Hepatocyte (in vitro differentiated cells): Measurements from ENCODE around the gene LARP4. TPM values are rescaled to one million over a fixed set of nuclear protein-coding genes. Genes with fewer than 3 reads are reported as not detected.
"Not testable (repeated sequence)": the region's sequence is repeated elsewhere in the genome, so short reads cannot be mapped to it uniquely, and the experiment has no call there.

Experiments
- DNase-seq: peaks from one replicate; pipeline ENCODE4 v3.0.0-alpha.2; 2016; ENCODE audit warnings: low spot score
- H2AFZ ChIP-seq: fragments of 200-600 bp; sonication (generic); 2 replicates; pipeline ENCODE4 v1.6.0; 2016; ENCODE audit warnings: antibody characterized with exemption, mild to moderate bottlenecking
- H3K27ac ChIP-seq: fragments of 200-600 bp; sonication (generic); 2 replicates; pipeline ENCODE4 v1.5.1; 2016; ENCODE audit warnings: mild to moderate bottlenecking
- H3K27me3 ChIP-seq: fragments of 200-600 bp; sonication (generic); 2 replicates; pipeline ENCODE4 v1.6.1; 2016
- H3K36me3 ChIP-seq: fragments of 200-600 bp; sonication (generic); replicated peaks from 2 replicates; pipeline ENCODE4 v1.5.1; 2016; ENCODE audit warnings: low read depth; ENCODE audit not compliant: insufficient read depth
- H3K4me1 ChIP-seq: fragments of 200-600 bp; sonication (generic); 2 replicates; pipeline ENCODE4 v1.5.1; 2016; ENCODE audit warnings: mild to moderate bottlenecking, moderate library complexity; ENCODE audit not compliant: insufficient read depth
- H3K4me2 ChIP-seq: fragments of 200-600 bp; sonication (generic); 2 replicates; pipeline ENCODE4 v1.6.0; 2016
- H3K4me3 ChIP-seq: fragments of 200-600 bp; sonication (generic); 2 replicates; pipeline ENCODE4 v1.5.1; 2016; ENCODE audit warnings: mild to moderate bottlenecking
- H3K79me2 ChIP-seq: fragments of 200-600 bp; sonication (generic); 2 replicates; pipeline ENCODE4 v1.6.0; 2017; ENCODE audit warnings: mild to moderate bottlenecking
- H3K9me2 ChIP-seq: fragments of 200-600 bp; sonication (generic); replicated peaks from 2 replicates; pipeline ENCODE4 v1.6.0; 2017; ENCODE audit warnings: mild to moderate bottlenecking; ENCODE audit not compliant: insufficient read depth
- H3K9me3 ChIP-seq: fragments of 200-600 bp; sonication (generic); 2 replicates; pipeline ENCODE4 v1.5.1; 2016; ENCODE audit warnings: low read depth, mild to moderate bottlenecking
- H4K20me1 ChIP-seq: fragments of 200-600 bp; sonication (generic); 2 replicates; pipeline ENCODE4 v1.6.0; 2016; ENCODE audit warnings: mild to moderate bottlenecking; ENCODE audit not compliant: insufficient read depth, poor library complexity, severe bottlenecking
- EZH2 ChIP-seq: fragments of 200-600 bp; sonication (generic); IDR thresholded peaks from 2 replicates; pipeline ENCODE4 v1.6.1; 2016; ENCODE audit warnings: antibody characterized with exemption, mild to moderate bottlenecking, borderline replicate concordance
- EZH2phosphoT487 ChIP-seq: fragments of 200-600 bp; sonication (generic); IDR thresholded peaks from one replicate; pipeline ENCODE4 v1.6.1; 2018; ENCODE audit warnings: antibody characterized with exemption, mild to moderate bottlenecking, low read depth, moderate library complexity; ENCODE audit not compliant: unreplicated experiment, severe bottlenecking
- WGBS: methylation state at CpG from one replicate; pipeline ENCODE4 v1.1.6; 2016; ENCODE audit warnings: low lambda C conversion rate; ENCODE audit errors: missing lambda C conversion rate; 5-methylcytosine and 5-hydroxymethylcytosine counted together
- polyA plus RNA-seq: library from polyadenylated mRNA; unstranded; fragments of >200 nt; fragmentation: Nextera tagmentation; extraction: Ambion mirVana; gene quantifications from 2 replicates; pipeline ENCODE4 v1.2.1, GENCODE V29; 2016
- total RNA-seq: library from RNA; depleted of rRNA; stranded (reverse); fragments of >200 nt; gene quantifications from 2 replicates; pipeline ENCODE4 v1.2.3, GENCODE V29; 2014
- TF ChIP-seq, protein P1 (sequence below): fragments of 200-600 bp; sonication (generic); IDR thresholded peaks from 2 replicates; pipeline ENCODE4 v1.5.1; 2016; ENCODE audit warnings: antibody characterized with exemption, mild to moderate bottlenecking; ENCODE audit not compliant: poor library complexity

Gene LARP4
- total and polyA plus RNA-seq, 2 experiments from 2014 or later, result 29.4 to 48.7 TPM

DNA sequence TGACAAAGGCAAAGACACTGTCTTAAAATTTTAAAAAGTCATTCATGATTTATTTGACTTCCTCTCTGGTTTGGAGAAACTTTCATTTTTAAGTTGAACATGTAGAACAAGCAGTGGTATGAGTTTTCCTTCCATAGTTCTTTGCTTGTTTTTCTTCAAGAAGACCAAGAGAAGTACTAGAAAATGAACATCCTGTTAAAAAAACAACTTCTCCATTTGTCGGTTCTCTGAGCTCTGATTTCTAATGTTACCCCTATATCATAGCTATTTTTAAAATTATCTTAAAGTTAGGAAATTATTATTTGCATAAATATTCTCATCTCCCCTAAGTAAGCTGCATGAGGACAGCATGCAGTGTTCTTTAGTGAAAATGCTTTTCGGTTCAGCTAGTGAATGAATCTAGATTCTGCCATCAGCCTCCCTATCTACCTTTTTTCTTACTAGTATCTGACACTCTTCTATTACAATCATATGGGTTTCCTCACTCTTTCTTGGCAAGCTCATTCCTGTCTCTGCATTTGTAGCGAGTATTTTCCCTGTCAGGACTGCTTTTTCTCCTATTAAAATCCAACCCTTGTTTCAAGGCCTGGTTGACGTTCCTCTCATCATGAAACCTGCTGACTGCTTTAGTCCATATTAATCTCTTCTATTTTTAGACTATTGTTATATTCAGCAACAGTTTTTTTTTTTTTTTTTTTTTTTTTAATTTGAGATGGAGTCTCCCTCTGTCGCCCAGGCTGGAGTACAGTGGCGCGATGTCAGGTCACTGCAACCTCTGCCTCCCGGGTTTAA lies 119.9 kb downstream of the LARP4 start:
- Histone ChIP-seq H3K4me1 (no peaks in the 10 kb centered on the region), H3K27ac (no peak overlapping the region)

DNA sequence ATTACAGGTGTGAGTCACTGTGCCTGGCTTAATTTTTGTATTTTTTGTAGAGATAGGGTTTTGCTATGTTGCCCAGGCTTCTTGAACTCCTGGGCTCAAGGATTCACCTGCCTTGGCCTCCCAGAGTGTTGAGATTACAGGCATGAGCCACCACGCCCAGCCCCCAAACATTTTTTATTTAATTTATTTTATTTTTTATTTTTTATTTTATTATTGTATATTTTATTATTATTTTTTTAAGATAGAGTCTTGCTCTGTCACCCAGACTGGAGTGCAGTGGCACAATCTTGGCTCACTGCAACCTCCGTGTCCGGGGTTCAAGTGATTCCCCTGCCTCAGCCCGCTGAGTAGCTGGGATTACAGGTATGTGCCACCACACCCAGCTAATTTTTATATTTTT lies 121.1 kb downstream of the LARP4 start:
- H3K27me3 ChIP-seq, H3K4me1 ChIP-seq, H3K4me2 ChIP-seq, H3K36me3 ChIP-seq, H3K9me2 ChIP-seq, H2AFZ ChIP-seq, DNase-seq, H3K4me3 ChIP-seq, H3K27ac ChIP-seq, H3K9me3 ChIP-seq: not testable (repeated sequence)
- peaks cover 14% of the 10 kb centered on the region for H4K20me1 ChIP-seq
- 99% methylated on average over 4 of the region's 4 CpGs for WGBS
- peaks cover 87% of the 10 kb centered on the region for H3K79me2 ChIP-seq

More for the DNA sequence above, 119.9 kb downstream of the LARP4 start:
- Histone ChIP-seq H3K9me3 (no peaks in the 10 kb centered on the region), H3K9me2 (no peaks in the 10 kb centered on the region), H3K4me3 (no peak overlapping the region), H3K79me2 (peaks cover 98% of the 10 kb centered on the region), H3K27me3 (no peaks in the 10 kb centered on the region), H3K4me2 (no peak overlapping the region), H2AFZ (no peak overlapping the region), H4K20me1 (peaks cover 21% of the 10 kb centered on the region), H3K36me3 (no peaks in the 10 kb centered on the region)
- 93% methylated on average over 8 of the region's 8 CpGs for WGBS
- DNase-seq, result no peak
- TF ChIP-seq, protein P1, sequence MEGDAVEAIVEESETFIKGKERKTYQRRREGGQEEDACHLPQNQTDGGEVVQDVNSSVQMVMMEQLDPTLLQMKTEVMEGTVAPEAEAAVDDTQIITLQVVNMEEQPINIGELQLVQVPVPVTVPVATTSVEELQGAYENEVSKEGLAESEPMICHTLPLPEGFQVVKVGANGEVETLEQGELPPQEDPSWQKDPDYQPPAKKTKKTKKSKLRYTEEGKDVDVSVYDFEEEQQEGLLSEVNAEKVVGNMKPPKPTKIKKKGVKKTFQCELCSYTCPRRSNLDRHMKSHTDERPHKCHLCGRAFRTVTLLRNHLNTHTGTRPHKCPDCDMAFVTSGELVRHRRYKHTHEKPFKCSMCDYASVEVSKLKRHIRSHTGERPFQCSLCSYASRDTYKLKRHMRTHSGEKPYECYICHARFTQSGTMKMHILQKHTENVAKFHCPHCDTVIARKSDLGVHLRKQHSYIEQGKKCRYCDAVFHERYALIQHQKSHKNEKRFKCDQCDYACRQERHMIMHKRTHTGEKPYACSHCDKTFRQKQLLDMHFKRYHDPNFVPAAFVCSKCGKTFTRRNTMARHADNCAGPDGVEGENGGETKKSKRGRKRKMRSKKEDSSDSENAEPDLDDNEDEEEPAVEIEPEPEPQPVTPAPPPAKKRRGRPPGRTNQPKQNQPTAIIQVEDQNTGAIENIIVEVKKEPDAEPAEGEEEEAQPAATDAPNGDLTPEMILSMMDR, result no peak
- no peak for TF ChIP-seq EZH2phosphoT487
- TF ChIP-seq EZH2, result no peak

DNA sequence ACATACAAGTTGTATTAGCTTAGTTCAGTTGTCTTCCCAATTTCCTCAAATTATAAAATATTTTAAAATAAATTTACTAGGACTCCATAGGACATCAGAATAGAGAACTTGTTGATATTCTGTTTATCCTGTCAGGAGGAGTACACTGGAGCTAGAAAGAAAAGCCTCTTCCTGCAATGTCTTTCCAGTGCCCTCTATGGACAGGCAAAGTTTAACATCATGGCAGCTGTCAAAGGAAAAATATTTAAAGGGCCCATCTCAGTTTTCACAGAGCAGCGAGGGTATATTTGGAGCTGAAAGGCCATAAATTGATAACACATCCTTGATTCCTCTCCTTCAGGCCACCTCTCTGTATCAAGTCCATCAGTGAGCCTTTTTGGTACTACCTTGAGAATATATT lies 123.1 kb downstream of the LARP4 start:
- Histone ChIP-seq H3K9me2 (no peaks in the 10 kb centered on the region), H3K27me3 (no peaks in the 10 kb centered on the region), H3K4me1 (peaks cover 4% of the 10 kb centered on the region), H4K20me1 (peaks cover 10% of the 10 kb centered on the region), H2AFZ (no peak overlapping the region), H3K4me2 (no peak overlapping the region), H3K79me2 (peaks cover 86% of the 10 kb centered on the region), H3K4me3 (no peak overlapping the region), H3K27ac (no peak overlapping the region), H3K9me3 (no peaks in the 10 kb centered on the region), H3K36me3 (no peaks in the 10 kb centered on the region)
- DNase-seq, result no peak
- TF ChIP-seq EZH2phosphoT487 (no peak), EZH2 (no peak)
- TF ChIP-seq, protein P1, result no peak
- 95% methylated on average over 1 of the region's 1 CpG for whole genome bisulfite sequencing

DNA sequence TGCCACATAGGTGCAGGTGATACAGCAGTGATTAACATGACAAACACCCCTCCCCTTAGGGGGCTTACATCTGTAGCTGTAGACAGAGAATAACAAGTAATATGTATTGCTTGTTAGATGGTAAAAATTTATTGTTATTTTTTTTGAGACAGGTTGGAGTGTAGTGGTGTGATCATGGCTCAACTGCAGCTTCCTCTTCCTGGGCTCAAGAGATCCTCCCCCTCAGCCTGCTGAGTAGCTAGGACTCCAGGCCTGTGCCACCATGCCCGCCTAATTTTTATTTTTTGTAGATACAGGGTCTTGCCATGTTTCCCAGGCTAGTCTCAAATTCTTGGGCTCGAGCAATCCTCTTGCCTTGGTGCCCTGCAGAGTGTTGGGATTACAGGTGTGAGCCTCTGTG lies 123.9 kb downstream of the LARP4 start:
- TF ChIP-seq EZH2phosphoT487 (no peak), EZH2 (no peak)
- TF ChIP-seq, protein P1, result no peak
- H3K27ac ChIP-seq, result no peak overlapping the region
- H4K20me1 ChIP-seq, result peaks cover 9% of the 10 kb centered on the region
- H3K27me3 ChIP-seq, result no peaks in the 10 kb centered on the region
- H3K36me3 ChIP-seq, result no peaks in the 10 kb centered on the region
- H3K9me2 ChIP-seq, result no peaks in the 10 kb centered on the region
- peaks cover 86% of the 10 kb centered on the region for H3K79me2 ChIP-seq
- 100% methylated on average over 2 of the region's 2 CpGs for WGBS
- H3K4me2 ChIP-seq, result no peak overlapping the region
- H3K4me3 ChIP-seq, result no peak overlapping the region
- H3K9me3 ChIP-seq, result no peaks in the 10 kb centered on the region
- H3K4me1 ChIP-seq, result peaks cover 4% of the 10 kb centered on the region
- no peak overlapping the region for H2AFZ ChIP-seq
- no peak for DNase-seq
